ENCODE data around the gene PLIN4. TPM values are rescaled to one million over a fixed set of nuclear protein-coding genes. Genes with fewer than 3 reads are reported as not detected.

The PLIN4 gene
- polyA plus RNA-seq, 1 donor (not counting 4 experiments of a cell fraction or from before 2014, with no cell fraction given) = not detected

DNA sequence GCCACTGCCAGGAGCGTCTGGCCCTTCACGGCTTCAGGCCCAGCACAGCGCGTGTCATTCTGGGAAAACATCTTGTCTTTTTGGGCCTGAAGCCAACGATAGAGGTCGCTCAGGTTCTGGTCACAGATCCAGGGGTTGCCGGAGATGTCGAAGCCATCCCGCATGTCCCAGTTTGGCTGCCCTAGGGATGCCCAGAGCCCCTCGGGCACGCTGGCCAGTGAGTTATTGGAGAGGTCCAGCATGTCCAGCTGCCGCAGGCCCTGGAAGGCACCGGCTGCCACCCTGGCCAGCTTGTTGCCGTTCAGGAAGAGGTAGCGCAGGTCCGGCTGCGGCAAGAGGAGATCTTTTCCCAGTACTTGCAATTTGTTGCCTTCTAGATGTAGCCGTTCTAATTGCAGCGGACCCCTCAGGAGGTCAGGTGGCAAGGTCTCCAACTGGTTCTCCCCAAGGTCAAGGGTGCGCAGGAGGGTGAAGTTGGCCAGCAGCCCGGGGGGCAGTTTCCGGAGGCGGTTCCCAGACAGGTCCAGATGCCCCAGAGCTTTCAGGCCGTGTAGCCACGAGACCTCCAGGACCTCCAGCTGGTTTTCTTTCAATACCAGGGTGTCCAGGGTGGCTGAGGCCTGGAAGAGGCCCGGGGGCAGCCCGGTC lies 19.8 kb upstream of the PLIN4 start:
- Histone ChIP-seq H2AFZ (ENCODE audit: control insufficient read depth, low read length) (no peak overlapping the region), H3K4me1 (ENCODE audit: control insufficient read depth, extremely low read depth, insufficient read depth, low read length) (peaks cover 7% of the 10 kb centered on the region), H3K9ac (ENCODE audit: control insufficient read depth, extremely low read depth, insufficient read depth, low read length) (no peak overlapping the region), H3K4me3 (ENCODE audit: control insufficient read depth in 2 of 3, extremely low read depth in 1 of 3, insufficient read depth in 2 of 3, low read depth in 1 of 3, low read length in 3 of 3) (no peak overlapping the region), H3K36me3 (ENCODE audit: control insufficient read depth in 2 of 2, extremely low read depth in 1 of 2, insufficient read depth in 2 of 2, low read length in 2 of 2) (no peaks in the 10 kb centered on the region), H3K79me2 (ENCODE audit: control insufficient read depth, insufficient read depth, low read length) (no peaks in the 10 kb centered on the region), H3K4me2 (ENCODE audit: control insufficient read depth, extremely low read depth, insufficient read depth, low read depth, low read length) (no peak overlapping the region), H3K27me3 (ENCODE audit: control insufficient read depth, extremely low read depth, insufficient read depth, low read length) (peaks cover 3% of the 10 kb centered on the region), H3K9me1 (ENCODE audit: control insufficient read depth, extremely low read depth, insufficient read depth, low read length) (no peaks in the 10 kb centered on the region), H3K9me3 (ENCODE audit: control insufficient read depth, low read depth, low read length) (no peaks in the 10 kb centered on the region), H3K27ac (ENCODE audit: control insufficient read depth, insufficient read depth, low read length) (no peak overlapping the region), H4K20me1 (ENCODE audit: control insufficient read depth, extremely low read depth, insufficient read depth, low read length) (no peaks in the 10 kb centered on the region)
- DNase-seq (ENCODE audit: low read depth, low spot score) (no peak), FAIRE-seq (no peak)
- no peak for TF ChIP-seq EZH2 (IDR thresholded peaks at IDR 0.05; ENCODE audit: low read length)
- TF ChIP-seq, protein P1, sequence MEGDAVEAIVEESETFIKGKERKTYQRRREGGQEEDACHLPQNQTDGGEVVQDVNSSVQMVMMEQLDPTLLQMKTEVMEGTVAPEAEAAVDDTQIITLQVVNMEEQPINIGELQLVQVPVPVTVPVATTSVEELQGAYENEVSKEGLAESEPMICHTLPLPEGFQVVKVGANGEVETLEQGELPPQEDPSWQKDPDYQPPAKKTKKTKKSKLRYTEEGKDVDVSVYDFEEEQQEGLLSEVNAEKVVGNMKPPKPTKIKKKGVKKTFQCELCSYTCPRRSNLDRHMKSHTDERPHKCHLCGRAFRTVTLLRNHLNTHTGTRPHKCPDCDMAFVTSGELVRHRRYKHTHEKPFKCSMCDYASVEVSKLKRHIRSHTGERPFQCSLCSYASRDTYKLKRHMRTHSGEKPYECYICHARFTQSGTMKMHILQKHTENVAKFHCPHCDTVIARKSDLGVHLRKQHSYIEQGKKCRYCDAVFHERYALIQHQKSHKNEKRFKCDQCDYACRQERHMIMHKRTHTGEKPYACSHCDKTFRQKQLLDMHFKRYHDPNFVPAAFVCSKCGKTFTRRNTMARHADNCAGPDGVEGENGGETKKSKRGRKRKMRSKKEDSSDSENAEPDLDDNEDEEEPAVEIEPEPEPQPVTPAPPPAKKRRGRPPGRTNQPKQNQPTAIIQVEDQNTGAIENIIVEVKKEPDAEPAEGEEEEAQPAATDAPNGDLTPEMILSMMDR (optimal IDR thresholded peaks at IDR 0.05 in 1 of 3, IDR thresholded peaks at IDR 0.05 in 1 of 3, conservative IDR thresholded peaks at IDR 0.05 in 1 of 3; ENCODE audit: extremely low read depth in 1 of 3, insufficient read depth in 2 of 3, low read length in 3 of 3) = no peak
- dilution Hi-C loops (cut with MboI; ENCODE audit: extremely low pct_ligation_motif_present, low sequenced_read_pairs) = no loop called here

DNA sequence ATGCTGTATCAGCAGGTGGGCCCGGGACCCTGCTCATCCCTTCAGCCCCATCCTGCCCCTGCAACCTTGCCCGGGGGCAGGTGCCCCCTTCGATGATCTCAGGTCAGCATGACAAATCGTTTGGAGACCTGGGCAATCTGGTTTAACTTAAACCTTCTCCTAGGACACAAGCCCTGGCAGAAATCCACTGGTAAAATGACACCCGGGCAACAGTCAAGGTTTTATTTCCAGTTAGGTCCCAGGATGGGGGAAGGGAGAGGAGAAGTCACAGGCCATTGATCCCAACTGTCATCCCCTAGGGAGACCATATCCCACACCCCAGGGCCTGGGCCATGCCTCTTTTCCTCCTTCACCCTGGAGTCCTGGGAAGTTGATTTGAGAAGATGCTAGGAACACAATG lies 18.5 kb upstream of the PLIN4 start:
- no peak for TF ChIP-seq EZH2 (IDR thresholded peaks at IDR 0.05; ENCODE audit: low read length)
- TF ChIP-seq, protein P1 (optimal IDR thresholded peaks at IDR 0.05 in 1 of 3, IDR thresholded peaks at IDR 0.05 in 1 of 3, conservative IDR thresholded peaks at IDR 0.05 in 1 of 3; ENCODE audit: extremely low read depth in 1 of 3, insufficient read depth in 2 of 3, low read length in 3 of 3) = no peak
- Histone ChIP-seq H3K27me3 (ENCODE audit: control insufficient read depth, extremely low read depth, insufficient read depth, low read length) (peaks cover 3% of the 10 kb centered on the region), H3K9ac (ENCODE audit: control insufficient read depth, extremely low read depth, insufficient read depth, low read length) (no peak overlapping the region), H3K4me2 (ENCODE audit: control insufficient read depth, extremely low read depth, insufficient read depth, low read depth, low read length) (no peak overlapping the region), H3K4me1 (ENCODE audit: control insufficient read depth, extremely low read depth, insufficient read depth, low read length) (peaks cover 7% of the 10 kb centered on the region), H3K79me2 (ENCODE audit: control insufficient read depth, insufficient read depth, low read length) (no peaks in the 10 kb centered on the region), H3K9me3 (ENCODE audit: control insufficient read depth, low read depth, low read length) (no peaks in the 10 kb centered on the region), H2AFZ (ENCODE audit: control insufficient read depth, low read length) (no peak overlapping the region), H3K27ac (ENCODE audit: control insufficient read depth, insufficient read depth, low read length) (no peak overlapping the region), H3K9me1 (ENCODE audit: control insufficient read depth, extremely low read depth, insufficient read depth, low read length) (no peaks in the 10 kb centered on the region), H3K36me3 (ENCODE audit: control insufficient read depth in 2 of 2, extremely low read depth in 1 of 2, insufficient read depth in 2 of 2, low read length in 2 of 2) (no peaks in the 10 kb centered on the region), H4K20me1 (ENCODE audit: control insufficient read depth, extremely low read depth, insufficient read depth, low read length) (no peaks in the 10 kb centered on the region), H3K4me3 (ENCODE audit: control insufficient read depth in 2 of 3, extremely low read depth in 1 of 3, insufficient read depth in 2 of 3, low read depth in 1 of 3, low read length in 3 of 3) (no peak overlapping the region)
- dilution Hi-C loops (cut with MboI; ENCODE audit: extremely low pct_ligation_motif_present, low sequenced_read_pairs) = no loop called here
- FAIRE-seq (no peak), DNase-seq (ENCODE audit: low read depth, low spot score) (no peak)

All from keratinocyte (primary cell).